K562 (cell line): ENCODE measurements around the gene PRR7.

ENCODE experiments used
- CBX8 ChIP-seq: fragments of 200-600 bp; sonication (generic); IDR thresholded peaks from 2 replicates; pipeline ENCODE4 v1.6.1; 2012; ENCODE audit warnings: borderline replicate concordance, mixed run types, low read depth, mild to moderate bottlenecking, moderate library complexity, mixed read lengths, low read length, control low read depth, inconsistent platforms; ENCODE audit not compliant: poor library complexity, severe bottlenecking; ENCODE audit errors: extremely low read depth
- CEBPB ChIP-seq: fragments of 450-650 bp; IDR thresholded peaks from 2 replicates; pipeline ENCODE4 v1.6.1; 2016; ENCODE audit warnings: missing genetic modification characterization, missing compliant biosample characterization
- HMG20B ChIP-seq: fragments of 250-450 bp; sonication (Bioruptor Pico); IDR thresholded peaks from 2 replicates; pipeline ENCODE4 v1.5.0; 2021; ENCODE audit warnings: mild to moderate bottlenecking
- LEF1 ChIP-seq: fragments of 450-650 bp; IDR thresholded peaks from 2 replicates; pipeline ENCODE4 v1.6.1; 2016; ENCODE audit warnings: mild to moderate bottlenecking
- NCOA6 ChIP-seq: fragments of 450-650 bp; IDR thresholded peaks from 2 replicates; pipeline ENCODE4 v1.6.1; 2017; ENCODE audit warnings: mild to moderate bottlenecking
- POLR2A ChIP-seq: fragments of 450-650 bp; conservative IDR thresholded peaks from 2 replicates; pipeline ENCODE4 v1.6.1; 2016
- POLR2AphosphoS5 ChIP-seq: IDR thresholded peaks from 2 replicates; pipeline ENCODE4 v1.6.1; 2011; ENCODE audit warnings: mild to moderate bottlenecking, low read depth, low read length, moderate library complexity; ENCODE audit not compliant: control insufficient read depth, insufficient read depth
- SMC3 ChIP-seq: conservative IDR thresholded peaks from 2 replicates; pipeline ENCODE4 v1.6.1; 2011; ENCODE audit warnings: low read depth, low read length, improper control_type of control experiment; ENCODE audit not compliant: insufficient read depth
- TF ChIP-seq, protein P1 (sequence below): sonication (generic); formaldehyde crosslinking; IDR thresholded peaks from 2 replicates; pipeline ENCODE4 v1.8.1; 2023; ENCODE audit warnings: mild to moderate bottlenecking, missing genetic modification reagents, moderate library complexity

DNA sequence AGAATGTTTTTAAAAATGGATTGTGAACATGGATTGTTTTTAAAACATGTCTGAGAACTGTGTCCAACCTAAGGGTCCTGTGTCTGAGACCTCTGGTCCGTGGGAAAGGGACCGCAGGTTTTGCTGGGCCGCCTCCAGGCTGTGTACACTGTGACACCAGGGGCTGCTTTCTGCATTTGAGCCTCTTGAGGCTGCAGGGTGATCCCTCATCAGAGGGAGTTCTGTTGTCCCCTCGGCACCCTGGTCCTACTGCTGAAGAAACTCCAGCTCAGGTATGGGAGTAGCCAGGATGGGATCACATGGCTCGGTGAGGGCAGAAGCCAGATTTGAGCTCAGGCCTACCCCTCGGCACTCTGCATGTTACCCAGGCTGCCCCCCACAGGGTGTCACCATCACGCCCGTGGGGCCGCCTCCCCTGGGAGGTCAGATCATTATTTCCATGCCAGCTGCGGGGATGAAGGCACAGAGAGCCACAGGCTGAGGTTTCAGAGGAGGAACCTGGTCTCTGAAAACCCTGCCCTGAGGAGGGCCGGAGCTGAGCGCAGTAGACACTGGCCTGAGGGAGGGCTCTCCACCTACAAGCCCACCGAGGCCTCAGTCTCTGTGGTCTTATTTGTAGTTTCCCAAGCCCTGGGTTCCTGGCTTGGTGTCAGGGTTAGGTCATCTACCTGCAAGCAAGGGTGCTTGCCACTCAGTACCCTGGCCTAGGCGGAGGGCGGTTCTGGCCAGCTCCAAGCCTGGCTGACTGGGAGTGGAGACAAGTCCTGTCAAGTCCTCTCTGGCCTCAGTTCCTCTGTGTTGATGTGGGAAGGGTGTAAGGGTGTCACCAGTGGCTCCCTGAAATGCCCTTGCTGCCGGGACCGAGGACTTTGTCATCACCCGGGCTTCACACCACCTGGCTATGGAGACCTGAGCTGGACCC, 2.8 kb downstream of the PRR7 start:
- TF ChIP-seq NCOA6 (no peak), SMC3 (no peak), LEF1 (no peak), HMG20B (CRISPR knock-in tag) (no peak), CBX8 (no peak), CEBPB (tag) (no peak), POLR2A (no peak), POLR2AphosphoS5 (no peak)
- TF ChIP-seq, protein P1, sequence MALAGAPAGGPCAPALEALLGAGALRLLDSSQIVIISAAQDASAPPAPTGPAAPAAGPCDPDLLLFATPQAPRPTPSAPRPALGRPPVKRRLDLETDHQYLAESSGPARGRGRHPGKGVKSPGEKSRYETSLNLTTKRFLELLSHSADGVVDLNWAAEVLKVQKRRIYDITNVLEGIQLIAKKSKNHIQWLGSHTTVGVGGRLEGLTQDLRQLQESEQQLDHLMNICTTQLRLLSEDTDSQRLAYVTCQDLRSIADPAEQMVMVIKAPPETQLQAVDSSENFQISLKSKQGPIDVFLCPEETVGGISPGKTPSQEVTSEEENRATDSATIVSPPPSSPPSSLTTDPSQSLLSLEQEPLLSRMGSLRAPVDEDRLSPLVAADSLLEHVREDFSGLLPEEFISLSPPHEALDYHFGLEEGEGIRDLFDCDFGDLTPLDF = no peak
